Measurements from ENCODE around the gene COA1.
"Not testable (repeated sequence)": the region's sequence is repeated elsewhere in the genome, so short reads cannot be mapped to it uniquely, and the experiment has no call there.

The COA1 gene

DNA sequence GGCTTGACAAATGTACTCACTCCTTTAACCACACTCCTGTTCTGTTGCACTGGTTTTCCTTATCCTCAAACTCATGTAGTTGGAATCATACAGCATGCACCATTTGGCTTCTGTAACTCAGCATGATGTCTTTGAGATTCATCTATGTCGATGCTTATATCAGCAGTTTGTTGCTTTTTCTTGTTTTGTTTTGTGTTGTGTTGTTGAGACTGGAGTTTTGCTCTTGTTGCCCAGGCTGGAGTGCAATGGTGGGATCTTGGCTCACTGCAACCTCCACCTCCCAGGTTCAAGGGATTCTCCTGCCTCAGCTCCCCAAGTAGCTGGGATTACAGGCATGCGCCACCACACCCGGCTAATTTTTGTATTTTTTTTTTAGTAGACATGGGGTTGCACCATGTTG, 101.5 kb downstream of the COA1 start:
- DNase-seq (ENCODE audit: low read depth): not testable (repeated sequence)

- no peak for DNase-seq (ENCODE audit: low read depth)
Measured at GRCh38 chr7:43626695-43627094, 102.6 kb downstream of the COA1 start.

DNA sequence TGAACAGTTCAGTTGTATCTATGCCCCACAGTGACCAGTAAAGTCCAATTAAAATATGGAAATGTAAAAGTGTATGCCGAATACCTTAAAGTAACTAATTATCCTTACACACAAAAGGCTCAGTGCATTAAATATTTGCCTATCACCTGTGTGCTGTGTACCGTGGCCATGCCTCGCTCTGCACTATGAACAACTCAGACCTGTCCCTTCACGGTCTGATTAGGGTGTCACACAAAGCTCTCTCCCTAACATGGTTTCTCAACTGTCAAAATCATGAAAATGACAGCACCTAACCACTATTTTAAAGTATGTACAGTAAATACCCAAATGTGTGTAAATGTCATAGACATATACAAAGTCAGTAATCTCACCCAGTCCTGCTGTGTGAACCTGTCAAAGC, 103.3 kb downstream of the COA1 start:
- DNase-seq (ENCODE audit: low read depth): no peak

DNA sequence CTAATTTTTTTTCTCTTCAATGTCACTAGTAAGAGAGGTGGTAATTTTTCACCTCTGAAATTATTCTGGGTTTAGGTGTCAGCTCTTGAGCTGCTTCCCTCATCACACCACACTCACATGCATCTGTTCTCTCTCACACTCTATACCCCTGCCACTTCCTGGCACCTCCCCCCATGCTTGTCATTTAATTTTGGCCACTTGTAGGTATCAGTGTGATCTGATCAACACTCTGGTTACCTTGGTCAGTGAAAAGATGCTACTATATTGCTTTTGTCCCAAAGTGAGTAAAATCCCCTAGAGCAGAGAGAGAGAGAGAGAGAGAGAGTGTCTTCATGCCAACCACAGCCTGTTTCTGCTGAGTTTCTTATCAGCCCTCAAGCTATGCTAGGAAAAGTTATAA, 103.9 kb downstream of the COA1 start:
- no peak for DNase-seq (ENCODE audit: low read depth)

DNA sequence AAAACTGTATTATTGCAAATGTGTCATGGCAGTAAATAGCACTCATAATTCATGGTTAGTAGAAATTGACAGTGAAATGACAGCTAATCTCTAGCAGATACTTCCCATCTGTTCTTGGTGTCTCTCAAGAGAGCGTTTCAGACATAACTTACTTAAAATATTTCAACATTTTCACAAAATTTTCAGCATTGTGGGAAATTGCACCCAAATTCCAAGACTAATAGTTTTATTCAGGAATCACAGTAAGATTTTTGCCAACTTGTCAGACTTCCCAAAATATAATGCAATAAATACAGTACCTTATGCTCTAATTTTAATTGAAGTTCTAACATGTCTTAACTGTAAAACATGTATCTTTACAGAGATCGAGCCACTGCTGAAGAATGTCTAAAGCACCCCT, 105.2 kb downstream of the COA1 start:
- no peak for DNase-seq (ENCODE audit: low read depth)

- DNase-seq (ENCODE audit: low read depth): no peak
Measured at GRCh38 chr7:43621729-43622448, 107.4 kb downstream of the COA1 start.

- DNase-seq (ENCODE audit: low read depth): peak; percentile 28
Measured at GRCh38 chr7:43619213-43620012, 109.9 kb downstream of the COA1 start.

- no peak for DNase-seq (ENCODE audit: low read depth)
Measured at GRCh38 chr7:43618073-43618472, 111.2 kb downstream of the COA1 start.

- no peak for DNase-seq (ENCODE audit: low read depth)
Measured at GRCh38 chr7:43616977-43617376, 112.3 kb downstream of the COA1 start.

GRCh38 chr7:43615558-43616145, 113.7 kb downstream of the COA1 start:
- no peak for DNase-seq (ENCODE audit: low read depth)

- DNase-seq (ENCODE audit: low read depth): no peak
Measured at GRCh38 chr7:43612599-43613589, 116.4 kb downstream of the COA1 start.

DNA sequence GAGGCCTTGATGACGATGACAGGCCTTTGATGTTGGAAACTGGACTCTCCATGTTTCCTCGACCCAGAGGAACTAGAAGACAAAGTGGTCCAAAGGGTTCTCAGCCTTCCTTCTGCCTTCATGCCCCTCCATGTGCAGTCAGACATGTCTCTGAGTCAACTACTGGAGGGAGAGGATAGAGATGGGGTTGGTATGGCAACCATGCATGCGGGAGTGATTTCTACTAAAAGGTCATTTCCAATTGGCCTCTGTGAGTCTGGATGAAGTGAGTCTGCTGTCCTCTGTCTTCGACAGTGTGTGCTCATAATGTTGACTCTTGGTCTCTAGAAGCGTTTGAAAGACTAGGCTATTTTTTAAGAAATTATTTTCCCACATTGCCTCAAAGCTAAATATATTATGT, 117.2 kb downstream of the COA1 start:
- DNase-seq (ENCODE audit: low read depth): no peak

GRCh38 chr7:43609097-43609496, 120.2 kb downstream of the COA1 start:
- DNase-seq (ENCODE audit: low read depth): no peak

DNA sequence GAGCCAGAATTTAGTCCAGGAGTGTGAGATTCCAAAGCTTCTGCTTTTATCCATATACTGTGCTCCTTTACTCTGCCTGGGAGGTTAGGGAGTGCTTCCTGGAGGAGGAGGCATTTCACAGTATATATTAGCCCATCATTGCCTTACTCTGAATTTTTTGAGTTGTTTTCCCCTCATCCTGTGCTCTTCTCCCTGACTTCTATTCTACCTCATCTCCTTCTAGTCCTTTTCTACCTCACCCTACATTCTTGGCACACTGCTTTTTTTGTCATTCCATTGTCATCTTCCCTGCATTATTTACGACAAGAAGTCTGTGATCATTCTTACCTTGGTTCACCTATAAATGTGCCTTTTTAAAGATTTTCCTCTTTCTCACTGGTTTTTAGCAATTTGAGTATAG, 125.1 kb downstream of the COA1 start:
- DNase-seq (ENCODE audit: low read depth): no peak

DNA sequence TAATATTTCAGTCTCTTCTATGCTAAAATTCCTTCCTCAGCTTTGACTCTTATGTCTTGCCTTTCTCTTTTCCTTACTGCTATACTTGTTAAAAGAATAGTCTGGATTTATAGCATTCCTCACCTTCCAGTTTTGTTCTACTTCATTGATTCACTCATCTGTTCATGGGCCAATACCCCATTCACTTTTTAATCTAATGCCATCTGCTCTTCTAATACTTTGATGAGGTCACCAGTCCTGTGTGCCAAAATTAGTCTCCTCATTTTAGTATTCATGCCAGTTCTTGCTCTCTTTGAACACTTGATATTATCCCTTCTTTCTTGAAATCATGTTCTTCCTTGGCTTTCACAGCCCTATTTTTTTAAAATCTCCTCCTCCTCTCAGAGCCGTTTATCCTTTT, 127.1 kb downstream of the COA1 start:
- DNase-seq (ENCODE audit: low read depth): no peak

DNA sequence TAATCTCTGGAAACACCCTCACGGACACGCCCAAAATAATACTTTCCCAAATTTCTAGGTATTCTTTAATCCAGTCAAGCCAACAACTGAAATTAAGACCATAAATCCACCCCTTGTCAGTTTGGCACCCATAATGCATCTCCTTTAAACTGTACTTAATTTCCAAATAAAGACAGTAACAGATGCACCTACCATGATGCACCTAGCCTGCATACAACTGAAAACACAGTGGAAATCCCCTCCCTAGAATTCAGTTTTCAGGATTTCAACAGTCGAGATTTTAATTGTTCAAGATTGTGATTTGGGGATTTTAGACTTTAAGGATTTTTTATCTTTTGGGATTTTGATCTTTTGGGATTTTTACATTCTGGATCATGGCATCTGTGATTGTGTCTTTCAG, 129.3 kb downstream of the COA1 start:
- no peak for DNase-seq (ENCODE audit: low read depth)

- not testable (repeated sequence) for DNase-seq (ENCODE audit: low read depth)
Measured at GRCh38 chr7:43596426-43596825, 132.9 kb downstream of the COA1 start.

- DNase-seq (ENCODE audit: low read depth): no peak
Measured at GRCh38 chr7:43594020-43594419, 135.3 kb downstream of the COA1 start.

GRCh38 chr7:43593010-43593409, 136.3 kb downstream of the COA1 start:
- no peak for DNase-seq (ENCODE audit: low read depth)

GRCh38 chr7:43592326-43592725, 137.0 kb downstream of the COA1 start:
- DNase-seq (ENCODE audit: low read depth): no peak

- DNase-seq (ENCODE audit: low read depth): no peak
Measured at GRCh38 chr7:43591558-43592180, 137.7 kb downstream of the COA1 start.

Data from HS-5 (cell line).